Measurements from ENCODE around the gene FUT7.
"Not testable (repeated sequence)": the region's sequence is repeated elsewhere in the genome, so short reads cannot be mapped to it uniquely, and the experiment has no call there.

FUT7 gene

DNA sequence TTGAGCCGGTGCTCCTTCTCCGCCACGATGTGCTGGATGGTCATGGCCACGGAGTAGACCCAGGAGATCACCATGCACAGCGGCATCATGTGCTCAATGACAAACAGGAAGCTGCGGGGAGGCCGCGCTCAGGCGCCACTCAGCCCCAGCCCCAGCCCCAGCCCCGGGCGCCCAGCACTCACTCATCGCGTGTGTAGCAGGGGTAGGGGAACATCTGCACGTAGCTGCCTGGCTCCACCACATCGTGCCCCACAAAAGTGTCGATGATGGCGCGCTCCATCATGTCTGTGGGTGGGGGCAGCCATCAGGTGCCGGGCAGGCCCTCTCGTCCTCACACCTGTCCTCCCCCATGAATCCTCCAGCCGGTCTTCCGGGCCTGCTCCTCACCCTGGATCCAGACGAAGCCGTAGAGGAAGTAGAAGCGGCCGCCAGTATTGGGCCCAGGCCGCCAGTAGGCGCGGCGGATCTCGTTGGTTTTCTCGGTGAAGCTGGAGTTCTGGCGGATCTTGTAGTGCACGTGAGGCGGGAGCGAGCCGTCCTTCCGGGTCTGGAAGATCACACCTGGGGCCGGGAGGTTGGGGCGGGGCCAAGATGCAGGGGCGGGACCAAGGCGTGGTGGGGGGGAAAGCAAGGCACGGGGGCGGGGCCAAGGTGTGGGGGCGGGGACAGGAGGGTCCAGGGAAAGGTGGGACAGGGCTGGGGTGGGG is 13.9 kb downstream of the FUT7 start:
- no peak for DNase-seq (ENCODE audit: low read depth in 2 of 2)

DNA sequence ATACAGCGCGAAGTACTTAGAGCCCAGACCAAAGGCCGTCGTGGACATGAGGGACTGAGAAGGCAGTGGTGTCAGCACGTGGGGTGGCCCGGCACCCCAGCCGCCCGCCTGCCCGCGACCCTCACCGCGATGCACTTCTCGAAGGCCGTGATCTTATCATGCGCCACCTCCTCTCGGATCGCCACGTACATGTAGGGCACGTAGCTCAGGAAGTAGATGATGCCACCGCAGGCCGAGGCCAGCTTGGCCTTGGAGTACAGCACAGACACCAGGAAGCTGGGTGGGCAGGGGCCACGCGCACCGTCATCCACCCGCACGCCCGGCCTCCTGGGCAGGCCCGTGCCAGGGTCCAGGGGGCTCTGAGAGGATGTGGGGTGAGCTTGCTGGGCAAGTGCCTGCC is 14.8 kb downstream of the FUT7 start:
- DNase-seq (ENCODE audit: low read depth in 2 of 2) = no peak

DNA sequence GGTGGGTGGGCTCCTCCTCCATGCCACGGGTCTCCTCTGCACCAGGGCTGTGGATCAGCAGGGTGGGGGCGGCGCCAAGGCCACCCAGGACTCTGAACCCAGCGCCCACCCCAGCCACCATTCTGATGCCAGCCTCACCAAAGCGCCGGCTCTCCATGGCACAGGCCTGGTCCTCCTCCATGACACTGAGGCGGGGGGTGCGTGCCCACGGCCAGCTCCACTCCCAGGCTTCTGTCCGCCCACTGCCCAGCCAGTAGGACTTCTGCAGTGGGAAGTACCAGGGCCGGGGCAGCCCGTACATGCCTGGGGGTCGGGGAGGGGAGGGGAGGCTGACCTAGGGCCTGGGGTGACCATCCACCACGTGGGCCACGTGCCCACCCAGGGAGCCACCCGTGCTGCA is 15.5 kb downstream of the FUT7 start:
- DNase-seq (ENCODE audit: low read depth in 2 of 2) = no peak

DNA sequence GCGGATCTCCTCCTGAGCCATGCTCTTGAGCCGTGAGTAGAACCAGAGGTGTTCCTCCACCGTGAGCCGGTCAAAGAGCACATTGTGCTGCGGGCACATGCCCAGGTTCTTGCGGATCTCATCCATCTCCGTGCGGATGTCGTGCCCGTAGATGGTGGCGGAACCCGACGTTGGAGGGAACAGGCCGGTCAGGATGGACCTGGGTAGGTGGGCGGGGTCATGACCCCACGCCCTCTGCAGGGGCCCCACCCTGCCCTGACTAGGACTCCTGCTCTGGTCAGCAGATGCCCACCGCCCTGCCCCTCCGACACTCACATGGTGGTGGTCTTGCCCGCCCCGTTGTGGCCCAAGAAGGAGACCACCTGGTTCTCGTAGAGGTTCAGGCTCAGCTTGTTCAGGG is 15.9 kb downstream of the FUT7 start:
- no peak for DNase-seq (ENCODE audit: low read depth in 2 of 2)

DNA sequence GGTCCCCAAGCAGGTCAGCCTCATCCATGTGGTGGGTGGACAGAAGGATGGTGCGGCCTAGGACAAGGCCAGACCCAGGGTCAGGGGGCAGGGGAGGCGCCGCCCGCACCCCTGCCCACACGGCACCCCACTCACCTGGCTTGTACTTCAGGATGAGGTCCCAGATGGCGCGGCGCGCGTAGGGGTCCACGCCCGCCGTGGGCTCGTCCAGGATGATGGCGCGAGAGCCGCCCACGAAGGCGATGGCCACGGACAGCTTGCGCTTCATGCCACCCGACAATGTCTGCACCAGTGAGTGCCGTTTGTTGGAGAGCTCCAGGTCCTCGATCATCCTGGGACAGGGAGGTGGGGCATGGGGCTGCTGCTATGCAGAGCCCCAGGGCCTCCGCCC is 16.4 kb downstream of the FUT7 start:
- DNase-seq (ENCODE audit: low read depth in 2 of 2) = no peak

DNA sequence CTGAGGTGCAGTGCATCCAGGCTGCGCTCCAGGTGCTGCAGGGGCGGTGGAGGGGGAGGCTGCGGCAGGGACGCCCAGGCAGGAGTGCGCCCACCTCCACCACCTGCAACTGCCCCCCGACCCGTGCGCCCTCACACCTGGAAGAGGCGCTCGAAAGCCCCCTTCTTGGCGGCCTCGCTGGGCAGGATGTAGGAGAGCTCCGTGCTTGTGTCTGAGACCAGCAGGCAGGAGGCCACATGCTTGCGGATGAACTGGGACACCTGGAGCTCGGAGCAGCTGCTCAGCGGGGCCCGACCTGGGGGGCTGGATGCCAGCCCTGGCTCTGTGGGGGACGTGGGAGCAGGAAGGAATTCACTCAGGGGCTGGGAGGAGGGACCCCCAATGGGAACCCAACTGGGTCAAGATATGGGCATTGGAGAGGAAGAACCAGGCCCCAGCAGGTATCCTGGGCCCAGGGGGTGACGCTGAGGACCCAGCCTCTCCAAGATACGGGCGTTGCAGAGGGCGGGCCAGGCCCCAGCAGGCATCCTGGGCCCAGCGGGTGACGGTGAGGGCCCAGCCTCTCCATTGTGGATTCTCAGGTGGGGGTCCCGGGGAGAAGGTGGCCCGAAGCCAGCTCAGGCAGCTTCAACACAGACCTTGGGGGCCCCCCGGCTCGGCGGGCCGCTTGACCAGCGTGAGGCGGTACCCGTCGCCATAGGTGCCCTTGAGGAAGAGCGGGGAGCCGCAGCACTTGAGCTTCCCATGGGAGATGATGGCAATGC is 16.9 kb downstream of the FUT7 start:
- no peak for DNase-seq (ENCODE audit: low read depth in 2 of 2)

DNA sequence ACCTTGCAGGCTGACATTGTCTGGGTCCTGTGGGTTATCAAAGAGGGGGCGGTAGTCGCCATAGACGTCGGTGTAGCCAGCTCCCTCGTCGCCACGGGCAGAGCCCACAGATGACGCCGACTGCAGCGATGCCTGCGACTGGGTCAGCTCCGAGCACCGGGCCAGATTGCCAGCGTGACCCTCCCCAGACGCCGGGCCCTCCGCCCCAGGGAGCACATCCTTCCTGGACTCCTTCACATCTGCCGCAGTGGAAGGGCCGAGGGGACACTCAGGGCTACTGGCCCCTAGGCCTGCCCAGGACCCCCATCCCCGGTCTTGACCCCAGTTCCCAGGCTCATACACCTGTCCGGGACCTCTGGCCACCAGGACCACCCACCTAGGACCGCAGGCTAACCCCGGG is 17.7 kb downstream of the FUT7 start:
- DNase-seq (ENCODE audit: low read depth in 2 of 2) = no peak

DNA sequence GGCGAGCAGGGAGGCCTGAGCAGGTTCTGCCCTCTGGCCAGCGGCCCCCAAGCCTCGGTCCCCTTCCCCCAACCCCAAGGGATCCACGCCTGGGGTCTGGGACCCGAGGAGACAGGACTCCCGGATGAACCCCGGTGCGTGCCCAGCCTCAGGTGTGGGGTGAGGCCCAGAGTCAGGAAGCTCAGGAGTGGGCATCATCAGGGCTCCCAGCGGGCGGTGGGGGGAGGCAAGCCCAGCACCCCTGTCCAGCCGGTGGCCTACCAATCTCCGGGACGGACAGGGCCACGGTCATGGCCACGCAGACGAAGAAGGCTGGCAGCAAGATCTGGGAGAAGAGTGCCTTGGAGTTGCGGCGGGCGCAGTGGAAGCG is 18.3 kb downstream of the FUT7 start:
- DNase-seq (ENCODE audit: low read depth in 2 of 2) = no peak

DNA sequence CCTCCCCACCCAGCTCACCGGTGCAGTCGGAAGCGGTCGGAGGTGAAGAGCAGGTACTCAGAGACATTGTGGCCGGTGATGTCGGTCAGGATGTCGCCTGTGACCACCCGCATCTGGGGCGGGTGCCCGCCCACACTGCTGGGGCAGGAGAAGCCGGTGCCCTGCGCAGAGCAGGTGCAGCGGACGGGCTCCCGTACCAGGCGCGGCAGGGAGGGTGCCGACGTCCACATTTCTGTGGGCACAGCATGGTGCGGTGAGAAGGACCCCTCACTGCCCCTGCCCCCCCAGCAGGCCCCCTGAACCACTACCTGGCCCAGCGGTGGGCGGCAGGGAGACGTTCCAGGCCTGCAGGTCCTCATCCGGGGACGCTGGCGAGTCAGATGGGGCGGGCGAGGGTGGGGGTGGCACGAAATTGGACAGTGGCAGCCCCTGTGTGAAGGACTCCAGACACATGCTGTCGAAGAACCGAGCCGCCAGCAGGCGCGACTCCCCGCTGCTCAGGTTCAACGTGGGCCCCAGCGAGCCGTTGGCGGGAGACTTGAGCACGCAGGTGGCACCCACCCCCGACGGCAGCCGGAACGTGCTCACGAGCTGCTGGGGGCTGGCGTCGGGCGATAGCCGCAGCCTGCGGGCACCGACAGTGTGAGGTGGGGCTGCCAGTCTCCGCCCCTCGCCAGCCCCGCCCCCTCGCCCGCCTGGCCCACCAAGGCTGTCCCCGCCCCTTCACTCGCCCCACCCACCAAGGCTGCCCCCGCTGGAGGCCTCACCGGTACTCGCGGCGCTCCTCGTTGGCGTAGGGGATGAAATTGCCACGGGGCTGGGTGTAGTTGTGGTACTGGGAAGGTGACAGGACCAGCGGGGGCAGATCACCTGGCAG is 19.0 kb downstream of the FUT7 start:
- no peak for DNase-seq (ENCODE audit: low read depth in 2 of 2)

DNA sequence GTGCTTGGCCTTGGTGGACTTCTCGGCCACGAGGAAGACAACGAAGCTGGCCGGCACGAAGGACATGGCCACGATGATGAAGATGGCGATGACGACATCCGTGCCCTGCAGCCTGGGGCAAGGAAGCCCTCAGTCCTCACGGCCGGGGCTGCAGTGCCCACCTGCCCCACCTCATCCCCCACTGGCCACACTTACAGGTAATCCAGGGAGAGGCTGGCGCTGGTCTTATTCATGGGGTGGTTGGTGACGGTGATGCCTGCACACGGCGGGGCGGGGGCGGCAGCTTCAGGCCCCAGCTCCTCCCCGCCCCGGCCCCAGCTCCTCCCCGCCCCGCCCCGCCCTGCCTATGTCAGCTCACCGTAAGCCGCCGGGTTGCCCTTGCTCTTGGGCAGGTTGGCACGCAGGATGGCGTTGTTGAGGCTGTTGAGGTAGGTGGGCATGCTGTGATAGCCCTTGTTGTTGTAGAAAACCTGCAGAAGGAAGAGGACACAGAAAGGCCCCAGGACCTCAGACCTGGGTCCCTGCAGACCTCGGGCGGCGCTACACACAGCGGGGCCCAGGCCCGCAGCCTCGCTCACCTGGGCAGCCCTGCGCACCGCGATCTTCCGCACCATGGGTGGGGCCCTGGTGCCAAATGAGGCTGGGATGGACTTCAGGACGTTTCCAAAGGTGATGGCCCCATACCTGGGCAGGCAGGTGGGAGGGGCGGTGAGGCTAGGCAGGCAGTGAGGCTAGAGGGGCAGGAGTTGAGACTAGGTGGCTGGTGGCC is 19.8 kb downstream of the FUT7 start:
- no peak for DNase-seq (ENCODE audit: low read depth in 2 of 2)

DNA sequence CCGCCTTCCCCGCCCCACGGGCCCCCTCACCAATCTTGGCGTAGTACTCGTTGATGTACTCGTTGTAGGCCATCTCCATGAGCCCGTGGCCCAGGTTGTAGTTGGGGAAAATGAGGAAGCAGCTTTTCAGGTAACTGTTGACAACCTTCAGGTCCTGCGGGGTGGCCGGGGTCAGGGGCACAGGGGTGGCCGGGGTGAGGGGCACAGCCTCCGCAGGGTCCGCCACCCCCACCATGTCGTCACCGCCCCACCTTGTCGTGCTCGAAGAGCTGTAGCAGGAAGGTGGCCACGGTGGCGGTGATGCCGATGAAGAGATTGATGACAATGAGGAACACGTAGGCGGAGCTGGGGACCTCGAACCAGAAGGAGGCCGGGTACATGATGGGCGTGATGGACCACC is 20.7 kb downstream of the FUT7 start:
- no peak for DNase-seq (ENCODE audit: low read depth in 2 of 2)

DNA sequence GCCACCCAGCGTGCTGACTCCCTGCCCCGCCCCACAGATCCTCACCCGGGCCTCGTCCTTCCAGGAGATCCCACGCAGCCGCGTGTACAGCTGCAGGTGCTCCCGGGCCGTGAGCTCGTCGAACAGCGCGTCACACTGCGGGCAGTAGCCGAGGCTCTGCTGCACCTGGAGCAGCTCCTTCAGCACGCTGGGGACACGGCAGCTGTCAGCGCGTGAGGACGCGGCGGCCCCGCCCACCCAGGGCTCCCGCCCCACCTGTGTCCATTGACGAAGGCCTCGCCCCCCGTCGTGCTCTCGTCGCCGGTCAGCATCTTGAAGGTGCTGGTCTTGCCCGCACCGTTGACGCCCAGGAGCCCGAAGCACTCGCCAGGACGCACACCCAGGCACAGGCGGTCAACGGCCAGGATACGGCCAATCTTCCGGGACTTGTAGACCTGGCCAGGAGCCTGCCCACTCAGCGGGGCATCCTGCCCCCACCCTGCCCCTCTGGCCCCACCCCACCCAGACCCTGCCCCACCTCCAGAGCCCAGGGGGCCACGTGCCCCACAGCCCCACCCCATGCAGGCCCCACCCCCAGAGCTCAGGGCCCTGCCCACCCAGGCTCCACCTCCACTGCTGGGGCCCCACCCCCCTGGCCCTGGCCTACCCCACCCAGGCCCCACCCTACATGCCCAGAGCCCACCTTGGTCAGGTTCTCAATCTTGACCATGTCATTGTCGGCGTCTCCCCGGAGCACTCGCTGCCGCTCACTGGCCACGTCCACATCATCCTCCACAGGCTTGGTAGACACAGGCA is 21.8 kb downstream of the FUT7 start:
- DNase-seq (ENCODE audit: low read depth in 2 of 2) = no peak

DNA sequence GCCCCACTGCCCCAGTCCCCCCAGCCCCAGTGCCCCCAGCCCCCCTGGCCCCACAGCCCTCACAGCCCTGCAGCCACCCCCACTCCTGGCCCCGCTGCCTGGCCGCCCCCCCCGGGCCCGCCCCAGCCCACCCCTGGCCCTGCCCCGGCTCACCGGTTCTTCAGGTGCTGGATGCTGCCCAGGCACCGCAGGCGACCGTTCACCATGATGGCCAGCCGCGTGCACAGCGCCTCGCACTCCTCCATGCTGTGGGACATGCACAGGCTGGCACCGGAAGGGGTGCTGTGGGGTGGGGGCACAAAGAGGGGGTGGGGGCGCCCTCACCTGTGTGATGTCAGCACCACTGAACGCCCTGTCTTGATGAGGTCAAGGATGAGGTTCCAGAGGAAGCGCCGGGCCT is 22.7 kb downstream of the FUT7 start:
- DNase-seq (ENCODE audit: low read depth in 2 of 2) = no peak

DNA sequence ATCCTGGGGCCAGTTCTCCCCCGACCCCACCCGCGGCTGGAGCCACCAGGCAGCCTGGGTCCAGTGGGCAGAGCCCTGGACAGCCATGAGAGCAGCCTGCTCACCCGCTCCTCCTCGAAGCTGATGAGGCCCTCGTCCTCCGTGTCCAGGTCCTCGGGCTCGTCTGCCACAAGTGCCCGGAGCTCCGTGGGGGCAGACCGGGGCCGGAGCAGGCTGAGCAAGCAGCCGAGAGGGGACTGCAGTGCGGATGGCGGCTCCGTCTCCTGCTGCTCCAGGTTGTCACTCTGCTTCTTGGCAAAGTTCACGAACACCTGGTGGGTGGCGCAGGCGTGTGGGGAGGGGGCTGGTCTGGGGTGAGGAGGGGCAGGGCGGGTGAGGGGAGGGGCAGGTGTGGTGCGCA is 23.6 kb downstream of the FUT7 start:
- no peak for DNase-seq (ENCODE audit: low read depth in 2 of 2)

DNA sequence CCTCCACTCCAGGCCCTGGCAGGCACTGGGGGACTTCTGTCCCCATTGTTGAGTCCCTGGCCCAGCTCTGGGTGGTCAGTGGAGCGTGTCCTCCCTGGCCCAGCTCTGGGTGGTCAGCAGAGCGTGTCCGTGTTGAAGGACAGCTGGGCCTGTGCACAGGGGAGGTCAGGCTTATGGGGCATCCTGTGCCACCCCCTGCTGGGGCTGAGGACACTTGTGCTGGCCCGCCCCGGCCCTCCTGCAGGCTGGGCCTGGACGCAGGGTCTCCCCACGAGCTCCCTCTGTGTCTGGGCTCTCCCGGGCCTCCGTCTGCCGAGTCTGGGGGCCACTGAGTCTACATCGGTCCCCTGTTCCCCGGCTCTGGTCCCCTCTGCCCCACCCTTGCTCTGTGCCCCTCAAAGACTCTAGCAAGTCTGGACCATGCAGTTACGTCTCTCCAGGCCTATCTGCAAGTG is 24.0 kb downstream of the FUT7 start:
- no peak for DNase-seq (ENCODE audit: low read depth in 2 of 2)

DNA sequence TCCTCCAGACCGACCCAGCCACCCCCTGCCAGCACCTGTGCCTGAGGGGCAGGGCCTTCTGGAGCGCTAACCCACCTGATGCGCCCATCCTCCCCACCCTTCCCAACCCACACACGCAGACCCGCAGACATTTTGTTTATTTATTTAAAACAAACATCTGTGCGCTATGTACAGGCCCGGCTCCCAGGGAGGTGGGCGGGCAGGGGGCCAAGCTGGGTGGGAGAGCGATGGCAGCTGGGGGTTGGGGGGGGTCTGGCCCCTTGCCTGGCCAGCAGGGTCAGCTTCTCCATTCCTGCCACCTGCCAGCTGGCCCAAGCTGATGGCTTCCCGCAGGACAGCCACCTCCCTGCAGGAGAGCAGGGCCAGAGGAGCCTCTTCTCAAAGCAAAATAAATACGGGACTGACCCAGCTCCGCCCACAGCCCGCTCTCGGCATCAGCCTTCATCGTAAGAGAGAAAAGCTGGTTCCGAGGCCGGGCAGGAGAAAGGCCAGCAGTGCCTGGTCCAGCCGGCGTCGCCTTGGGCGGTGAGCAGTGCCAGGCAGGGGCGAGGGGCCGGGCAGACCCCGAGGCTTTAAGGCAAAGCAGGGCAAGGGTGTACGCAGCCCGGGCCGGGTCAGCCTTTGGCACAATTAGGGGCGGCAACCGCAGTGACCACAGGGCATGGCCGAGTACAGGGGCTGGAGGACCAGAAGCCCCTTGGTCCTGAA is 24.6 kb downstream of the FUT7 start:
- no peak for DNase-seq (ENCODE audit: low read depth in 2 of 2)

DNA sequence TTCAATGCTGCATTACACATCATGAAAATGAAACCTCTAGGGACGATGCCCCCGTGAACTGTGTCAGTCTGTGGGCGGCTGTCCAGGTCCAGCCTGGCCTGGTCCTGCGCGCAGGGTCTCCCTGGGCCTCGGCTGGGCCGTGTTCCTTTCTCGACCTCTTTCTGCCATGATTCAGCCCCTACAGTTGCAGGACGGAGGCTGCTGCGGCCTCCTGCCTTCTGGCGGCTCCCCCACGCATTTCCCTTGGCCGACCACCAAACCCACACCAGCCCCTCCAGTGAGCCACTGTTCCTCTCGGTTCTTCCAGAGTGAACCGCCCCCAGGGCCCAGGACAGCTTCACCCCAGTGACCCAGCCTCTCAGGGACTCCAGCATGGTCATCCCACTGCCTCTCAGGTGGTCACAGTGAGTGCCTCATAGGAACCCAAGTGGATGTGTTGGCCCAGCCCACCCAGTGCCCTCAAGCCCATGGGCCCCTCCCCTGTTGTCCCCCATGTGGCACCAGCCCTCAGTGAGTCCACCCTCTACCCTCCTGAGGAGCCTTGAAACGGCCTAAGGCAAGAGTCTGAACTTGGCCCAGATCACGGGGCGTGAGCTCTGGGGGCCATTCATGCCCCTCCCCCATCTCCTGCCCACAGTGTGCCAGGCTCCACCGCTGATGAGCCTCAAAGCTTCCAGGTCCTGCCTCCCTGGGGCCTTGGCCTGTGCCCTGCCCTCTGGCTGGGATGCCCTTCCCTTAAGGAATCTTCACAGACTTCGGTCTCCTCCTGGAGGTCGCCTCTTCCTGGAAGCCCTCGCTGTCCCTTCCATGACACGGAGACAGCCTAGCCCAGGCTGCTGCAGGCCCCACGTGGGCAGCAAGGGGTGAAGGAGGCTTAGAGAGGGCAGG is 25.5 kb downstream of the FUT7 start:
- no peak for DNase-seq (ENCODE audit: low read depth in 2 of 2)

DNA sequence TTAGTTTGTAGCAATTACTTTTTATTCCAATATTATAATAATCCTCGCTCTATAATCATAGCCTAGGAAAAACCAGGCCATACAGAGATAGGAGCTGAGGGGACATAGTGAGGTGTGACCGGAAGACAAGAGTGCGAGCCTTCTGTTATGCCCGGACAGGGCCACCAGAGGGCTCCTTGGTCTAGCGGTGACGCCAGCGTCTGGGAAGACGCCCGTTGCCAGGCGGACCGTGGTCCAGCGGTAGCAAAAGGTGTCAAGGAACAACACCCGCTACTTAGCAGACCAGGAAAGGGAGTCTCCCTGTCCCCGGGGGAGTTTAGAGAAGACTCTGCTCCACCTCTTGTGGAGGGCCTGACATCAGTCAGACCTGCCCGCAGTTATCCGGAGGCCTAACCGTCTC is 27.6 kb downstream of the FUT7 start:
- DNase-seq (ENCODE audit: low read depth in 2 of 2) = not testable (repeated sequence)

DNA sequence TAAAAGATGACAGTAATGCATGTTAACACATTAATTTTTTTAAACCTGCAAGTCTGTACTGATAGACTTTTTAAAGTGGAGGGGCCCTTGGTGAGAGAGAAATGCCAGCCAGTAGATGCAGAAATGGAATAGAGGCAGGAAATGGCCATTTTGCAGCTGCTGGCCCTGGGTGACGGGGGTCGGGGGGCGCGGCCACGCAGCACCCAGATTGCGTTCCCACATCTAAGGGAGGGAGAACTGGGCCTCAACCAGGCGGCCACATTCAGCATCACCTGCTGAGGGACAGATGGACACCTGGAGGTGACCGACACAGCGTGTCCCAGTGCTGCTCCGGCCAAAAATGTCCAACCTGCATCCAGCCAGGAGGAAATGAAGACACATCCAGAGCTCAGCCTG is 29.2 kb downstream of the FUT7 start:
- DNase-seq (ENCODE audit: low read depth in 2 of 2) = no peak
